GM18507 (cell line): ENCODE measurements around the gene FOSL1.

Source experiments
- DNase-seq: peaks from one replicate; pipeline ENCODE4 v3.0.0; 2011; ENCODE audit warnings: low read depth; ENCODE audit not compliant: insufficient read length; ENCODE audit errors: extremely low spot score
- FAIRE-seq: peaks from 2 replicates; lab custom pipeline; 2011; peaks lifted over from hg19 to GRCh38; lab: Jason Lieb, UNC

FOSL1 gene

DNA sequence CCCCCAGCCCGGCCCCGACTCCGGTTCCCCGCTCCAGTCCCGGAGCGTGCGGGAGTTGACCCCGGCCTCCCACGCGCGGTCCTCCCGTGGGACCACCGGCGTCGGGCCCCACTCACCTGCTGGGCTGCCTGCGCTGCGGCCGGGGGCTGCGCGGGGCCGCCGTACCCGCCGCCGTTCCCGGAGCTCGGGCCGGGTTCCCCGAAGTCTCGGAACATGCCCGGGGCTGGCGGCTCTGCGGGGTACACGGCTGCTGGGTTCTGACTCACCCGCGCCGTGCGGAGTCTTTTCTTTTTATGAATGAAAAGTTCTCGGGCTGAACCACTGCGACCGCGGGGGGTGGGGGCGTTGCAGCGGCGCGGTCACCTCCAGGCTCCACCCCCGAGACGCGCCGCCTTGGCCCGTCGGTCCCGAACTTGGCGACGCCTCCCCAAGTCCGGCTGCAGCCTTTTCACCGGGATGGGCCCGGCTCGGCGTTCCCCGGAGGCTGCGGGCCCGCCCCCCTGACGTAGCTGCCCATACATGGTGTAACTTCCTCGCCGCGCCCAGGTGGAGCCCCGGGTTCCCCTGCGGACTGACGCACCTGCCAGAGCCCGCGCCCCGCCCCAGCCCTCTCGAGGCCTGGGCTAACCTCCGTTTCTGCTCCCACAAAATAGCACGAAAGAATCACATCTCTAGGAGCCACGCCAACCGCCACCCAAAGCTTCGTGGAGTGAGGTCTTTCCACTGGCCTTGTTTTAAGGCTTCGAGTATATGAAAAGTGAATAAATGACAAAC, at the start of gene FOSL1:
FOSL1 (minus strand) TSS at position 264 of the 774 bp plus-strand sequence; CDS start at position 215, 49 bp downstream.
- DNase-seq = no peak
- peak; percentile 53 for FAIRE-seq

DNA sequence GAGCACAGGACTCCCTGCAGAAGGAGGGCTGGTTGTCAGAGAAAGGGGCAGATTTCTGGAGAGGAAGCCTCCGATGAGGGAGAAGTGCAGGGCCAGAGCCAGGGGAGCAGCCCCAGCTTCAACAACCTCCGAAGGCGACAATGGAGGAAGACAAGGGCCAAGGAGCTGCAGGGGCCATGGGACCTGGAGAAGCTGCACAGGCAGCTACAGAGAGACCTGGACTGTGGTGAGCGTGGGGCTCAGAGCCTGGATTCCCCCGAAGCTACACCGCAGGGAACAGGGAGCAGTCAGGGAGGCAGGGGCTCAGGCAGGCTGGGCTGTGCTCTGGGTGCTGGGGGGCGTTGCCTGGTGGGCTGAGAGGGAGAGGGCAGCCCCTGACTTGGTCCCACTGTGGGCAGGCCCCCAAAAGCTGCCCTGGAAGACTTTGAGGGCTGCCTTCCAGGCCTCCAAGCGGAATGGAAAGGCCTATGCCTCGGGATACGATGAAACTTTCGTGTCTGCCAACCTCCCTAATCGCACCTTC, 47.5 kb upstream of the FOSL1 start:
- no peak for DNase-seq
- FAIRE-seq = no peak

DNA sequence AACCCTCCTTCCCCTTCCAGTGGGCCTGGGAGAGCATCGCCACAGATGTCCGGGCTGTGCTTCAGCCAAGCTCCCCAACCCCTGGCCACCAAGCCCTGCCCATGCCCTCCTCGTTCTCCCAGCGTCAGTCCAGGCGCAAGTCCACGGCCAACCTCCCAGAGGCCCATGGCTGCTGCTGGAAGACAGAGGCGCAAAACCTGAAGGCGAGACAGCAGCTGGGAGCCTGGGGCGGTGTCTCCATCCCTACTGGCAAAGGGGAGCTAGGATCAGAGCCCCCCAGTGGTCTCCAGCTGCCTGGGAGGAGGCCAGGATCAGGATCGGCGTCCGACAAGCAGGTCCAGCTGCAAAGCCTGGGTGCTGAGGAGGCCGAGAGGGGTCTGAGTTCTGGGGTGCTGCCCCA, 46.9 kb upstream of the FOSL1 start:
- DNase-seq (no peak), FAIRE-seq (no peak)

DNA sequence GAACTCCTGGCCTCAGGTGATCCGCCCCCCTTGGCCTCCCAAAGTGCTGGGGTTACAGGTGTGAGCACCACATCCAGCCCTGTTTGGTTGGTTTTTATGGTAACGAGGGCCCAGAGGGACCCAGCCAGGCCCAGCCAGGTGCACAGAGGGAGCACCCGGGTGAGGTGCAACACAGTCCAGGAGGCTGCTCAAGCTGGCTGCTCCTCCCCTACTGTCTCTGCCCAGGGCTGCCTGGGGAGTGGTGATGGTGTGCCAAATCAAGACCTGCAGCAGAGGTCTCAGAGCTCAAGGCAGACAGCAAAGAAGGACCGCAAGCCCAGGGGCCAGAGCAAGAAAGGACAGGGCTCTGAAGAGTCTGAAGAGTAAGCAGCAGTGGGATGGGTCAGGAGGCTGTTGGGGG, 46.5 kb upstream of the FOSL1 start:
- FAIRE-seq (no peak), DNase-seq (no peak)

DNA sequence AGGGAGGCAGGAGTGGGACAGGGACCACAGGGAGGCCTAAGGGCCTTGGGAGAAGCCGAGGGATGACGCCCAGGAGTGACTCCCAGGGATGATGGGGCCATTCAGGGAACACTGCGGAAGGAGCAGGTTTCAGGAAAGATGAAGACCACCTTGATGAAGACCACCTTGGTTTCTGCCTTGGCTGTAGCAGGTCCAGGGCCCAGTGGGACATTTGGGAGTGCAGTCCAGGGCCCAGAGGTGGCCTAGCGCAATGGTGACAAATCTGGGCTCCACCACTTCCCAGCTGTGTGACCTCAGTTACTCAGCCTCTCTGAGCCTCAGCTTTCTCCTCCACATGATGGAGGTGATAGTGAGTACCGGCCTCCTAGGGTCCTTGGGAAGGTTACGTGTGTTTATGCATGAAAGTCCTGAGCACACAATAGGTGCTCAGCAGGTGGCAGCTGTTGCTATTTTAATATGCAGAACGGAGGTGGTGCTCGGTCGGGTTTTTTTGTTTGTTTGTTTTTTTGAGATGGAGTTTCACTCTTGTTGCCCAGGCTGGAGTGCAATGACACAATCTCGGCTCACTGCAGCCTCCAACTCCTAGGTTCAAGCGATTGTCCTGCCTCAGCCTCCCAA, 45.9 kb upstream of the FOSL1 start:
- no peak for FAIRE-seq
- no peak for DNase-seq

DNA sequence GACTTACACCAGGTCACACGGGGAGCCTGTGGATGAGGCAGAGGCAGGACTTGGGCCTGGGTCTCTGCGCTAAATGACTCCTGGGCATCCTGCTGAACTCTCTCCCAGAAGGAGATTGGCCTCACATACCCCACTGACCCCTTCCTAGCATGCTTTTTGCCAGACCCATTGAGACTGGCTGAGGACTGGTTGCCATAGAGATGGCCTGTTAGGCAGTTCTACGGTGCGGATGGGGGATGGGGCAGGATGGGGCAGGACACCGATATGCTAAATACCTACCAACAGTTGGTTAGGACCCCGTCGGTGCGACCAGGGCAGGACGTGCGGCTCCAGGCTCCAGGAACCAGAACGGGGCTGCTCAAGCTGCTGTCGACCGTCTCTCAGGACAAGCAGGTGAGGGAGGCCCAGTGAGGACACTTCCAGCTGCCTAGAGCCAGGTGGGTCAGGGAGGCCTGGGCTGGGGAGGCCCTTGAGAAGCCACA, 45.3 kb upstream of the FOSL1 start, which contains the start of gene TSGA10IP:
TSGA10IP (plus strand) TSS at position 51 of the 482 bp plus-strand sequence; CDS start at position 247, 196 bp downstream.
- DNase-seq = no peak
- FAIRE-seq = no peak

DNA sequence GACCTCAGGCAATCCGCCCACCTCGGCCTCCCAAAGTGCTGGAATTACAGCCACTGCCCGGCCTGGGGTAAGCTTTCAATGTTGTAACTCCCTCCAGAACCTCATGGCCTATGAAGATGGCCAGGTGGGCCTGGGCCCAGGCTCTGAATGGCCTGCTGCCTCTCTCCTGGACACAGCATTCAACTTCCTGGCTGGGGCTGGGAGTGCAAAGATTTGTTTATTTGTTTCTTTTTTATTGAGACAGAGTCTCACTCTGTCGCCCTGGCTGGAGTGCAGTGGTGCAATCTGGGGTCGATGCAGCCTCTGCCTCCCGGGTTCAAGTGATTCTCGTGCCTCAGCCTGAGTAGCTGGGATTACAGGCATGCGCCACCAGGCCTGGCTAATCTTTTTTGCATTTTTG, 44.6 kb upstream of the FOSL1 start:
- DNase-seq = no peak
- no peak for FAIRE-seq

DNA sequence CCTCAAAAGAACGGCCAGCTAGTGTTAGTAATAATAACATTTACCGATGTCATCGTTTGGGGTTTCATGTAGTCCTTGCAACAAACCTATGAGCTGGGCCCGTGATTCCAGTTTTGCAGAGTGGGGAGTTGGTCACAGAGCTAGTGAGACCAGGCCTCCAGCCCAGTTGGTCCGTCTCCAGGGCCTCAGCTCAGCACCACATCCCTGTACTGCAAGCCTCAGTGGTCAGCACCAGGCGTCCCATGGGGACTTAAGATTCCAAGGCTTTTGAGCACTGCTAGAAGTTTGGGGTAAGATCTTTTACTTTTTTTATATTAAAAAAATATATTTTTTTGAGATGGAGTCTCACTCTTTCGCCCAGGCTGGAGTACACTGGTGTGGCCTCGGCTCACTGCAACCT, 44.0 kb upstream of the FOSL1 start:
- no peak for DNase-seq

DNA sequence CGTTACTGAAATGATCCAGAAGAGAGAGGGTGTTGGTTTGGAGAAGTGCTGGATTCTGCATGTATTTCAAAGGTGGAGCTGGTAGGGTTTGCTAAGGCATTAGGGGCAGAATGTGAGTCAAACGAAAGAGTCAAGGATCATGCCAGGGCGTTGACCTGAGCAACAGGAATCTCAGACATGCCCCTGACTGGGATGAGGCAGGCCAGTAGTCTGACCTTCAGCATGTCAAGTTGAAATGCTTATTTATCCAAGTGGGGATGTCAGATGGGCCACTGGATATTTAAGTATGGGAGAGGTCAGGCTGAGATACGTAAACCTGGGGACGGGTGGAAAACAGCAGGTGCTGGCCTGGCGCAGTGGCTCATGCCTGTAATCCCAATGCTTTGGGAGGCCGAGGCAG, 42.3 kb upstream of the FOSL1 start:
- DNase-seq (no peak), FAIRE-seq (no peak)

More for the DNA sequence above, 44.0 kb upstream of the FOSL1 start:
- FAIRE-seq = no peak

DNA sequence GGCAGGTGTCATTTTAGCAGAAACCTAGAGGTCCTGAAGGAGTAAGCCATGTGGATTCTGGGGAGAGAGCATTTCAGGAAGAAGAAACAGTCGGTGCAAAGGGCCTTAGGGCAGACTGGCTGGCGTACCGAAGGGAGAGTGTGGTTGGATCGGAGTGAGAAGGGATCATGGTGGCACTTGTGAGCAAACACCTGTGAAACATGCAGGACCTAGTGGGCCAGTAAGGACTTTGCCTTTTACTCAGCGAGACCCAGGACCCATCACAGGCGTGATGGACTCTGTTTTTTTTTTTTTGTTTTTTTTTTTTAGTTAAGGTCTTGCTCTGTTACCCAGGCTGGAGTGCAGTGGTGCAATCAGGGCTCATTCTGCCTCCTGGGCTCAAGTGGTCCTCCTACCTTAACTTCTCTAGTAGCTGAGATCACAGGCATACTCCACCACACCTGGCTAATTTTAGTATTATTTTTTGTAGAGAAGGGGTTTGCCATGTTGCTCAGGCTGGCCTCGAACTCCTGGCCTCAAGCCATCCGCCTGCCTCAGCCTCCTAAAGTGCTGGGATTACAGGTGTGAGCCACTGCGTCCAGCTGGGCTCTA, 41.6 kb upstream of the FOSL1 start:
- DNase-seq (no peak), FAIRE-seq (no peak)

DNA sequence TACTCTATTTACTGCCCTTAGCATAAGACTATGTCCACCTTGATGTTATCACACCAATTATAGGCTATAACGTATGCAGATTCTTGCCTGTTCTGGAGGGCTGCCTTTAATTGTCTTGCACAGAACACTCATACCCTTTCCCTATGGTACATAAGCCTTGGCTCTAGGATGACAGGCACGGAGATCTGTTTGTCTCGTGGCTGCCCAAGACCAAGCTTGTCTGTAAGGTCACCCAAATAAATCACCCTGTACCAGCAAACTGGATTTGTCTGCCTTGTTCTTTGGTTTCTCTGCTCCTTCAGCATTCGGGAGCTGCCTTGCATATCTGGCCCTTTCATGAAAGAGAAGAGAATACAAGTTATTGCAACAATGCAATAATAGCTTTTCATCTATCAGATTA, 37.6 kb upstream of the FOSL1 start:
- no peak for DNase-seq
- no peak for FAIRE-seq

DNA sequence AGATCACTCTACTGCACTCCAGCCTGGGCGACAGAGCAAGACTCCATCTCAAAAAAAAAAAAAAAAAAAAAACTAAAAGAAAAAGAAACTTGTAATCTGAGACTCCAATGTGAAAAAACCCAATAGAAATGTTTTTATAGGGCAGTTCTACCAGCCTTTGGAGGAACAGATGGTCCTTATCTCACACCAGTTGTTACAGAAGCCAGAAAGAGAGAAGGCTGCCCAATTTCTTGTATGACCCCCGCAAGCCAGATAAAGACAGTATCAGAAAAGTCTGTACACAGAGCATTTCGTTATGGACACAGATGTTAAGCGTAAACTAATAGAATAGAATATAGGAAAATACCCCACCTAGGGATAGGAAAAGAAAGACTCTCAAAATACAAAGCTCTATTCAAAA, 33.8 kb upstream of the FOSL1 start:
- DNase-seq (no peak), FAIRE-seq (no peak)

DNA sequence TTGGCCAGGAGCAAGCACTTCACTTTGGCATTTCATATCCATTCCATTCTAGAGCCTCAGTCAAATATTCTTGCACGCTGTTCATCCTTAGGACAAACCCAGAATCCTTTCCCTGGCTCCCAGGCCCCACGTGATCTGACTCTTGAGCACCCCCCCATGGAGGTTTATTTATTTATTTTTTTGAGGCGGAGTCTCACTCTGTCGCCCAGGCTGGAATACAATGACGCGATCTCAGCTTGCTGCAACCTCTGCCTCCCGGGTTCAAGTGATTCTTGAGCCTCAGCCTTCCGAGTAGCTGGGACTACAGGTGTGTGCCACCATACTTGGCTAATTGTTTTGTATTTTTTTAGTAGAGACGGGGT, 32.4 kb upstream of the FOSL1 start:
- FAIRE-seq = no peak
- no peak for DNase-seq

DNA sequence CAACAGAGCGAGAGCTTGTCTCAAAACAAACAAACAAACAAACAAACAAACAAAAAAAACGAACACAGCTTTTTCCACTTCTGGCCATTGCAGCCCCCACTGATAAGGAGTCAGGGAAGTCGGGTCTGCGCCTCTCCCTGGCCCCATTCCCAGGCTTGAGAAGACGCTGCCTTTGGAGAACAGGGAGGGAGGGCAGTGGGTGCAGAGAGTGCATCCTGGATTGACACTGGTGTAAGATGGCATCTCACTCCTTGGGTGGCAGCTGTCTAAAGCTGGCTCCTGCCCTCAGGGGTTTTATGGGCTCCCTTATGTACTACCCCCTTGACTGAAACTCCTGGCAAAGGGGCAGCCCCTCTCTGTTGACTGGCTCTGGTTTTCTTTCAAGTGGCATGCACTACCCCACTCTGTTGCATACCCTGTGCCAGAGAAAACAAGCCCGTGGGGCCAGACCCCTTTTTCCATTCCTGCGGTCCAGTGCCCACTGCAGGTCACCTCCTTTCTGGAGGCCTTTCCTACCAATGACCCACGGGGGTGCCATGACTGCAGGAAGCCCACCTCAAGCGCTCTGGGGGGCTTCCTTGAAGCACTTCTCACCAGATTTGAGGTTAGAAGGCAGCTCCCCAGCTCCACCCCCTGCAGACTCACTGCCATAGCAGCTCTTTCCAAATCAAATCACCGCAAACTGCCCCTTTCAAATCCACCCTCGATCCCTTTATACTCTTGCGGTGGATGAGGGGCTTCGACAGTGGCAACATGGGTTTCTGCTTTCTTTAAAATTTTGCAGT, 31.8 kb upstream of the FOSL1 start:
- DNase-seq (no peak), FAIRE-seq (no peak)

DNA sequence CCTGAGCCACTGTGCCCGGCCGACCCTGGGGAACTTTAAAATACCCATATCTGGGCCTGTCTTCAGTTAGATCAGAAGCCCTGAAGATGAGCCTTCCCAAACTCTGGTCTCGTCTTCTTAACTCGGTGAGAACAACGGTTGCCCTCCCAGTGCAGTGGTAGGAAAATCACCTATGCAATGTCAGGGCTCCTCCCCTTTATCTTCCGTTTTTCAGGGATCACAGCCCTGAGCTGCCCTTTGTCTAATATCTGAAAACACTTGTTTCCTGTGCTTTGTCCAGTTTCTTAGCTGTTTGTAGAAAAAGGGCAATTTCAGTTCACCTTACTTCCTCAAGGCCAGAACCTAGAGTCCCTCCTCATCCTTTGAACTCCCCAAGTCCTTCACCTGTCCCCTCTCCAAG, 28.5 kb upstream of the FOSL1 start:
- DNase-seq (no peak), FAIRE-seq (peak; percentile 69)

DNA sequence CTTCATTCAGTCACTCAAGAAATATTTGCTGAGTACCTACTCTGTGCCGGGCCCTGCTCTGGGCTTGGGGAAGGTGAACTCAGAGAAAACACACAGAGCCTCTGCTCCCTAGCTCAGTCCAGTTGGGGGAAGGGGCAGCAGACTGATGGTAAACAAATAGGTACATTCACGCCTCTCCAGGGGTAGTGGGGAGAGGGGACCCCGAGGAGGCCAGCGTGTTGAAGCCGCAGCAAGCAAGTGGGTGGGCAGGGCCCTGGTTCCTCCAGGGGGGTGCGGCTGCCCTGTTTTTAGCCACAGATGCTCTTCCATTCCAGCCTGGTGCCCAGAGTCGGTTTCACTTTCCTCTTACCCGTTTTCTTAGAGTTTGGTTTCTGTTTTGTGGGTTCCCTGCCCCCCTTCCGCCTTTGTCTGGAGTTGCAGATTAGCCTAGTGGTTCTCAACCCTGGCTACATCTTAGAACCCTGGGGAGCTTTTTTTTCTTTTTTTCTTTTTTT, 27.8 kb upstream of the FOSL1 start:
- DNase-seq (peak; percentile 76), FAIRE-seq (peak; percentile 93)

DNA sequence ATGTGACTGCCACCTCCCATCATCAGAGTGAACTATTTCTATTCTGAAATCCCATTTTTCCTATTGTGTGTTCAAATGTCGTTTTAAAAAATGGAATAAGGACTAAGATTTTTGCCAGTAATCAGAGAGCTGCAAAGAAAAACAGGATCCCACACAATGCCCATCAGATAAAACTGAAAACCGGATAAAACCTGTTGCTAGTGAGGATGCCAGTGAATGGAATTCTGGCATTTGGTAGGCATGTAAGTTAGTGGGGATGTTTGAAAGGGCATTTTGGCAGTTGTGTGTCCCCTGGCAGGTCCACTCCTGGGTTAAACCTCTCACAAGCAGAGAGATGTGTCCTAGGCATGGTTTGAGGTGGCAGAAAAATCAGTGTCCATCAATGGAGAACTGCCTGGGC, 25.2 kb upstream of the FOSL1 start:
- FAIRE-seq = no peak
- DNase-seq = no peak

DNA sequence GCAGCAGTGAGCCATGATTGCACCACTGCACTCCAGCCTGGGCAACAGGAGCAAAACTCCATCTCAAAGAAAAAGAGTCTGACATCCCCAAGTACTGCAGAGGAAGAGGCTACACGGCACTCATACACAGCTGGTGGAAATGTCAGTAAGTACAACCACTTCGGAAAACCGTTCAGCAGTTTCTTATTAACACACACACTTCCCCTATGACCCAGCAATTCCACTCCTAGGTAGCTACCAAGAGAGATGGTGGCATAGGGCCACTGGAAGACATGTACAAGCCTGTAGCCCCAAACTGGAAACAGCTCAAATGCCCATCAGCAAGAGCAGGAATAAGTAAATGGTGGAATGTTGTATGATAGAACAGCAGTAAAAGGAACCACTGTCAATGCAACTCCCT, 22.4 kb upstream of the FOSL1 start:
- DNase-seq (no peak), FAIRE-seq (no peak)

DNA sequence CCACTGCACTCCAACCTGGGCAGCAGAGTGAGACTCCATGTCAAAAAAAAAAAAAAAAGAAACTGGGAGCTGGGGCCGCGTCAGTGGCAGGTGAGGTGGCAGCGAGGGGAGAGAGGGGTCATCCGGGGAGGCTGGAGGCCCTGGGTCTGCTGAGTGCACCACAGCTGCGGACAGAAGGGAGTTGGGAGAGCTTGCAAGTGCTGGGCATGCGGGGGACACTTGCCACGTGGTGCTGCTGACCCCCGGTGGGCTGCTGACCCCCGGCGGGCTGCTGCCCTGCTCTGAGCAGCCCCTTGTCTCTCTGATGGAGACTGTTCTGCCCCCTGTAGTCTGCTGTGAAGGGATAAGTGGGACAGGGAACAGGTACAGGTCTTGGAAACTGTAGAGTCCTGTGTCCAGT, 21.7 kb upstream of the FOSL1 start:
- DNase-seq (no peak), FAIRE-seq (no peak)
